ENCODE measurements around the gene FOXP2.
"Not testable (repeated sequence)": the region's sequence is repeated elsewhere in the genome, so short reads cannot be mapped to it uniquely, and the experiment has no call there.

The FOXP2 gene

DNA sequence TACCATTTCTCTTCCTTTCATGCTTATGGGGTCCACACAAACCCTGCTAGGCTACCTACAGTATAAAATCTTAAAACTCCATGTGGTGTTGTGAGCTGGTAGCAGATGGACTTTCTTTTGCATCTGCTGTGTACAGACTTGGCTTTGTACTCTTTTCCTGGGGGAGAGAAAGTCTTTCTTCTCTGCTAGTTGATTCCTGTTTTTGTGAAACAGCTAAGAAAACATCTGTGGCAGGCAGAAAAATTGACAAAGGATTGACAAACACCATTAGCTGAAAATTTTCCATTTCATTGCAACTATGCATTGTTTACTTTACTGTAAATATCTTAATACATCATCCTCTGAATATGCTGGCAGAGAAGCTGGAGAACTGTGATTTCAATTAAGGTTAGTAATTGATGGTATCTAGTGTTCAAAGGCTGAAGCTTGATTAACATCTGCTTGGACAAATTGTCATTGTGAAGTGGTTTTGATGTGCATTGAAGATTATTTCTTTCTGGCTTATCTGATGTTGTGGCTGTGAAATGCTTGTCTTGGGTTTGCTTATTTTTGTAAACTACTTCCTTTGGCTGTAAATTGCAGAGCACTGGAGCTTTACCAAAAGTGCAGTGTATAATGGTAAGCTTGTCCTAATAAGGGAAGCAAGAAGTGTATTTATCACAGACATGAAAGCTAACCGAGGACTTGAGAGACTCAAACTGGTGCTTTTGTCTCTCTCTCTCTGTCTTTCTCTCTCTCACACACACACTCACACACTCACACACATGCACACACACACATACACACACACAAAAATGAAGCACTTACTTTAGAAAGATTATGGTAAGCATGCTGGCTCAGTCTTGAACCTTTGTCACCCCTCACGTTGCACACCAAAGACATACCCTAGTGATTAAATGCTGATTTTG is at the start of gene FOXP2:
Gene FOXP2, plus strand, starts transcription at position 660 of the 908 bp plus-strand sequence. CDS start 11,697 bp downstream, outside the sequence.
- no peaks in the 10 kb centered on the region for H3K9me3 ChIP-seq (ENCODE audit: control insufficient read depth, insufficient read depth, low read length)
- H3K4me1 ChIP-seq (ENCODE audit: control insufficient read depth, insufficient read depth, low read length), result peaks cover 30% of the 10 kb centered on the region
- no peaks in the 10 kb centered on the region for H3K36me3 ChIP-seq (ENCODE audit: control insufficient read depth, insufficient read depth, low read length)
- H3K27me3 ChIP-seq (ENCODE audit: control insufficient read depth, insufficient read depth, low read length), result no peaks in the 10 kb centered on the region
- H3K4me3 ChIP-seq (ENCODE audit: low read depth, low read length), result peak within 1 kb of the TSS; percentile 38
- H3K9ac ChIP-seq (ENCODE audit: low read depth, low read length), result no peak within 1 kb of the TSS; the same call in 1 of the 2 replicates
- H3K27ac ChIP-seq (ENCODE audit: low read depth, low read length), result no peak within 1 kb of the TSS

DNA sequence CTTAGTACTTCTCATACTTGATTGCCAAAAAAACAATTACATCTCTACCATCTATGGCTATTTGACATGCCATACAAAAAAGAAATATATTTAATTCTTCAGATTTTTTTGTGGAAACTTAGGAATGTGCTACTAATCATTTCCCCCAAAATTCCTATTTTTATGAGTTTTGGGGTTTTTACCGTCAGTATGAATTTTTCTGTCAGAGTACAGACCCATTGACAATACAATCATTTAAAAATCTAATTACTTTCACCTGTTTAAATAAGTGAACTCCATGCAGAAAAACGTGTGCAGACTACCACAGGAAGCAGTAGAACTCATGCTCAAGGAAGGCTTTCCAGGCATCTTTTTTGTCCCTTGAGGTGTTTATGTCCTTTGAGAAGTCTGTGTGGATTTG is 48.8 kb upstream of the FOXP2 start:
- no peak overlapping the region for H3K27ac ChIP-seq (ENCODE audit: low read depth, low read length)
- H3K27me3 ChIP-seq (ENCODE audit: control insufficient read depth, insufficient read depth, low read length), result no peaks in the 10 kb centered on the region
- no peak overlapping the region for H3K9ac ChIP-seq (ENCODE audit: low read depth, low read length)

GRCh38 chr7:114368492-114368891 is 46.1 kb upstream of the FOXP2 start:
- H3K4me3 ChIP-seq (ENCODE audit: low read depth, low read length), result no peak overlapping the region
- no peaks in the 10 kb centered on the region for H3K27me3 ChIP-seq (ENCODE audit: control insufficient read depth, insufficient read depth, low read length)
- no peak overlapping the region for H3K9ac ChIP-seq (ENCODE audit: low read depth, low read length)
- no peaks in the 10 kb centered on the region for H3K9me3 ChIP-seq (ENCODE audit: control insufficient read depth, insufficient read depth, low read length)
- H3K4me1 ChIP-seq (ENCODE audit: control insufficient read depth, insufficient read depth, low read length), result peaks cover 14% of the 10 kb centered on the region
- H3K36me3 ChIP-seq (ENCODE audit: control insufficient read depth, insufficient read depth, low read length), result no peaks in the 10 kb centered on the region
- H3K27ac ChIP-seq (ENCODE audit: low read depth, low read length), result no peak overlapping the region

More for the DNA sequence above, 48.8 kb upstream of the FOXP2 start:
- Histone ChIP-seq H3K9me3 (ENCODE audit: control insufficient read depth, insufficient read depth, low read length) (no peaks in the 10 kb centered on the region), H3K36me3 (ENCODE audit: control insufficient read depth, insufficient read depth, low read length) (no peaks in the 10 kb centered on the region), H3K4me3 (ENCODE audit: low read depth, low read length) (no peak overlapping the region), H3K4me1 (ENCODE audit: control insufficient read depth, insufficient read depth, low read length) (peaks cover 29% of the 10 kb centered on the region)

- Histone ChIP-seq H3K9me3 (ENCODE audit: control insufficient read depth, insufficient read depth, low read length) (no peaks in the 10 kb centered on the region), H3K4me1 (ENCODE audit: control insufficient read depth, insufficient read depth, low read length) (peaks cover 6% of the 10 kb centered on the region), H3K27ac (ENCODE audit: low read depth, low read length) (no peak overlapping the region), H3K4me3 (ENCODE audit: low read depth, low read length) (no peak overlapping the region), H3K36me3 (ENCODE audit: control insufficient read depth, insufficient read depth, low read length) (no peaks in the 10 kb centered on the region), H3K9ac (ENCODE audit: low read depth, low read length) (no peak overlapping the region), H3K27me3 (ENCODE audit: control insufficient read depth, insufficient read depth, low read length) (no peaks in the 10 kb centered on the region)
Observed at GRCh38 chr7:114369294-114369693, 45.3 kb upstream of the FOXP2 start.

DNA sequence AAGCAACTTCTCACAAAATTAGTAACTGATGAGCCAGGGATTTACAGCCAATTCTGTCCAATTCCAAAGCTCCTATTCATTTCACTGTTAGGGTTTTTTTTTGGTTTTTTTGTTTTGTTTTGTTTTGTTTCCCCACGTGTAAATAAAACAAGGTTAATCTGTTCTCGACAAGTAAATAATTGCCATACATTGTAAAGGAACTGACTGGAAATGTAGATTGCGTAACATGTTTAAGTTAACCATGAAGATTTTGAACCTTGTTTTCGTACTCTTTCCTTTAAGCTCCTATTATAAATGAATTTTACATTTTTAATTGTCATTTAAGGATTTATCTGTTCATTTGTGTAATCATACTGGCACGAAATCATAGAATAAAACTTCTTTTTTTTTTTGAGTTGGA is 42.0 kb upstream of the FOXP2 start:
- H3K4me3 ChIP-seq (ENCODE audit: low read depth, low read length), result no peak overlapping the region
- no peak overlapping the region for H3K27ac ChIP-seq (ENCODE audit: low read depth, low read length)
- no peaks in the 10 kb centered on the region for H3K9me3 ChIP-seq (ENCODE audit: control insufficient read depth, insufficient read depth, low read length)
- H3K4me1 ChIP-seq (ENCODE audit: control insufficient read depth, insufficient read depth, low read length), result no peaks in the 10 kb centered on the region
- no peaks in the 10 kb centered on the region for H3K27me3 ChIP-seq (ENCODE audit: control insufficient read depth, insufficient read depth, low read length)
- H3K36me3 ChIP-seq (ENCODE audit: control insufficient read depth, insufficient read depth, low read length), result no peaks in the 10 kb centered on the region
- H3K9ac ChIP-seq (ENCODE audit: low read depth, low read length), result no peak overlapping the region

DNA sequence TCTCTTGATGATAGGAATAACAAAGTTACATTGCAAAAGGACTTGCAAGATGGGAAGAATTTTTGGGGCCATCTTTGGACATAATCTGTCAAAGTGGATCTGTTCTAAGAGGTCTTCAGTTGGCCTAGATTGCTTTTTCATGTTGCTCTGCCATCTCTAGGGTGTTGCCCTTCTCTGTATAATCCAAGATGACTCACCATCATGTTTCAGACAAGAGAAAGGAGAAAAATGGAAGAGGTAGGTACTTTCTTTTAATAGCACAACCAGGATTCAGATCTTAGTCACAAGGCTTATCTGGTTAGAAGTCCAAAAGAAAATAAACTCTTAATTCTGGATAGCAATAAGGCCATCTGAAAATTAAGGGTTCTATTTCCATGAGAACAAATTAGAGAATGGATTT is 38.7 kb upstream of the FOXP2 start:
- Histone ChIP-seq H3K9ac (ENCODE audit: low read depth, low read length) (no peak overlapping the region), H3K9me3 (ENCODE audit: control insufficient read depth, insufficient read depth, low read length) (no peaks in the 10 kb centered on the region), H3K36me3 (ENCODE audit: control insufficient read depth, insufficient read depth, low read length) (no peaks in the 10 kb centered on the region), H3K4me3 (ENCODE audit: low read depth, low read length) (no peak overlapping the region), H3K27ac (ENCODE audit: low read depth, low read length) (no peak overlapping the region), H3K4me1 (ENCODE audit: control insufficient read depth, insufficient read depth, low read length) (no peaks in the 10 kb centered on the region), H3K27me3 (ENCODE audit: control insufficient read depth, insufficient read depth, low read length) (no peaks in the 10 kb centered on the region)

GRCh38 chr7:114383946-114384345 is 30.7 kb upstream of the FOXP2 start:
- not testable (repeated sequence) for H3K9ac ChIP-seq (ENCODE audit: low read depth, low read length); H3K27me3 ChIP-seq (ENCODE audit: control insufficient read depth, insufficient read depth, low read length); H3K4me1 ChIP-seq (ENCODE audit: control insufficient read depth, insufficient read depth, low read length); H3K36me3 ChIP-seq (ENCODE audit: control insufficient read depth, insufficient read depth, low read length); H3K4me3 ChIP-seq (ENCODE audit: low read depth, low read length); H3K9me3 ChIP-seq (ENCODE audit: control insufficient read depth, insufficient read depth, low read length); H3K27ac ChIP-seq (ENCODE audit: low read depth, low read length)

- not testable (repeated sequence) for H3K36me3 ChIP-seq (ENCODE audit: control insufficient read depth, insufficient read depth, low read length); H3K4me3 ChIP-seq (ENCODE audit: low read depth, low read length); H3K27me3 ChIP-seq (ENCODE audit: control insufficient read depth, insufficient read depth, low read length); H3K27ac ChIP-seq (ENCODE audit: low read depth, low read length); H3K4me1 ChIP-seq (ENCODE audit: control insufficient read depth, insufficient read depth, low read length); H3K9ac ChIP-seq (ENCODE audit: low read depth, low read length); H3K9me3 ChIP-seq (ENCODE audit: control insufficient read depth, insufficient read depth, low read length)
Observed at GRCh38 chr7:114384346-114384745, 30.3 kb upstream of the FOXP2 start.

GRCh38 chr7:114388021-114388420 is 26.6 kb upstream of the FOXP2 start:
- H3K9me3 ChIP-seq (ENCODE audit: control insufficient read depth, insufficient read depth, low read length), result no peaks in the 10 kb centered on the region
- H3K9ac ChIP-seq (ENCODE audit: low read depth, low read length), result no peak overlapping the region
- H3K4me3 ChIP-seq (ENCODE audit: low read depth, low read length), result no peak overlapping the region
- H3K27ac ChIP-seq (ENCODE audit: low read depth, low read length), result no peak overlapping the region
- no peaks in the 10 kb centered on the region for H3K36me3 ChIP-seq (ENCODE audit: control insufficient read depth, insufficient read depth, low read length)
- no peaks in the 10 kb centered on the region for H3K4me1 ChIP-seq (ENCODE audit: control insufficient read depth, insufficient read depth, low read length)
- H3K27me3 ChIP-seq (ENCODE audit: control insufficient read depth, insufficient read depth, low read length), result no peaks in the 10 kb centered on the region

DNA sequence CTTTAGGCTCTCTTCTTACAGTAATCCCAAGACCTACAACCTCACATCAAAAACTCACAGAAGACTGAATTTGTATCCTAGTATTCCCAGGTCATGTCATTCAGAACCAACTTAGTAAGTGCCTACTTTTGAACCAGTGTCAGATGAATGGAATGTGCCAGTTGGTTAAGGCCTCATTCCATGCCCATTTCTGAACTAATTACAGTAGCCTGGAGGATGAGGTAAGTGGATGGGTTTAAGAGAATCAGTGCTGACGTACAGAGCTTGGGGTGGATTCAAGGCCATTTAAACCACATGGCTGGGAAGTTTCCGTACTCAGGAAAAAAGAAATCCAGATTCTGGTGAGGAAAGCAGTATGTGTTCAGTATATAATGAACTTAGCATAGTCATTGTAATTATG is 21.9 kb upstream of the FOXP2 start:
- Histone ChIP-seq H3K27ac (ENCODE audit: low read depth, low read length) (no peak overlapping the region), H3K36me3 (ENCODE audit: control insufficient read depth, insufficient read depth, low read length) (no peaks in the 10 kb centered on the region), H3K4me3 (ENCODE audit: low read depth, low read length) (no peak overlapping the region), H3K9ac (ENCODE audit: low read depth, low read length) (no peak overlapping the region), H3K4me1 (ENCODE audit: control insufficient read depth, insufficient read depth, low read length) (no peaks in the 10 kb centered on the region; the same call in 1 of the 2 replicates), H3K27me3 (ENCODE audit: control insufficient read depth, insufficient read depth, low read length) (no peaks in the 10 kb centered on the region), H3K9me3 (ENCODE audit: control insufficient read depth, insufficient read depth, low read length) (no peaks in the 10 kb centered on the region)

- H3K9ac ChIP-seq (ENCODE audit: low read depth, low read length), result no peak overlapping the region
- H3K27me3 ChIP-seq (ENCODE audit: control insufficient read depth, insufficient read depth, low read length), result no peaks in the 10 kb centered on the region
- no peaks in the 10 kb centered on the region for H3K9me3 ChIP-seq (ENCODE audit: control insufficient read depth, insufficient read depth, low read length)
- H3K4me3 ChIP-seq (ENCODE audit: low read depth, low read length), result no peak overlapping the region
- no peaks in the 10 kb centered on the region for H3K36me3 ChIP-seq (ENCODE audit: control insufficient read depth, insufficient read depth, low read length)
- no peaks in the 10 kb centered on the region for H3K4me1 ChIP-seq (ENCODE audit: control insufficient read depth, insufficient read depth, low read length)
- H3K27ac ChIP-seq (ENCODE audit: low read depth, low read length), result no peak overlapping the region
Observed at GRCh38 chr7:114402876-114403635, 11.6 kb upstream of the FOXP2 start.
